Smooth muscle cell (in vitro differentiated cells): ENCODE measurements around the gene USP31. TPM values are rescaled to one million over a fixed set of nuclear protein-coding genes. Genes with fewer than 3 reads are reported as not detected.

Source experiments
- DNase-seq: peaks from one replicate; lab custom pipeline; 2025; ENCODE audit not compliant: unreplicated experiment; lab: John Stamatoyannopoulos, UW
- H2AFZ ChIP-seq: fragments of 200-600 bp; sonication (generic); 2 replicates; pipeline ENCODE4 v1.6.0; 2016; ENCODE audit warnings: antibody characterized with exemption, low read depth, mild to moderate bottlenecking
- H3F3A ChIP-seq: fragments of 200-600 bp; sonication (generic); 2 replicates; pipeline ENCODE4 v1.6.0; 2017; ENCODE audit warnings: antibody characterized with exemption, low read depth
- H3K27ac ChIP-seq: fragments of 200-600 bp; sonication (generic); 2 replicates; pipeline ENCODE4 v1.5.1; 2016; ENCODE audit warnings: low read depth, mild to moderate bottlenecking
- H3K27me3 ChIP-seq: fragments of 200-600 bp; sonication (generic); 2 replicates; pipeline ENCODE4 v1.6.1; 2016; ENCODE audit warnings: low read depth, mild to moderate bottlenecking
- H3K36me3 ChIP-seq: fragments of 200-600 bp; sonication (generic); 2 replicates; pipeline ENCODE4 v1.5.1; 2016; ENCODE audit warnings: low read depth
- H3K4me1 ChIP-seq: fragments of 200-600 bp; sonication (generic); 2 replicates; pipeline ENCODE4 v1.5.1; 2016; ENCODE audit warnings: low read depth
- H3K4me2 ChIP-seq: fragments of 200-600 bp; sonication (generic); 2 replicates; pipeline ENCODE4 v1.6.0; 2016; ENCODE audit warnings: mild to moderate bottlenecking
- H3K4me3 ChIP-seq: fragments of 200-600 bp; sonication (generic); 2 replicates; pipeline ENCODE4 v1.5.1; 2016; ENCODE audit warnings: mild to moderate bottlenecking
- H3K79me2 ChIP-seq: fragments of 200-600 bp; sonication (generic); 2 replicates; pipeline ENCODE4 v1.6.0; 2016; ENCODE audit warnings: low read depth, mild to moderate bottlenecking
- H3K9ac ChIP-seq: fragments of 200-600 bp; sonication (generic); 2 replicates; pipeline ENCODE4 v1.6.0; 2016; ENCODE audit warnings: low read depth
- H3K9me3 ChIP-seq: fragments of 200-600 bp; sonication (generic); replicated peaks from 2 replicates; pipeline ENCODE4 v1.5.1; 2016; ENCODE audit warnings: low read depth
- H4K20me1 ChIP-seq: fragments of 200-600 bp; sonication (generic); 2 replicates; pipeline ENCODE4 v1.6.0; 2016; ENCODE audit warnings: low read depth
- WGBS: methylation state at CpG from one replicate; pipeline ENCODE4 v1.1.7; 2016; ENCODE audit warnings: low lambda C conversion rate; 5-methylcytosine and 5-hydroxymethylcytosine counted together
- polyA plus RNA-seq: library from polyadenylated mRNA; unstranded; fragments of >200 nt; fragmentation: Nextera tagmentation; extraction: Ambion mirVana; gene quantifications from 2 replicates; pipeline ENCODE4 v1.2.1, GENCODE V29; 2016
- total RNA-seq: library from RNA; depleted of rRNA; stranded (reverse); fragments of >200 nt; gene quantifications from 2 replicates; pipeline ENCODE4 v1.2.3, GENCODE V29; 2014
- TF ChIP-seq, protein P1 (sequence below): fragments of 200-600 bp; sonication (generic); IDR thresholded peaks from 2 replicates; pipeline ENCODE4 v1.5.1; 2017; ENCODE audit warnings: borderline replicate concordance, mild to moderate bottlenecking, antibody characterized with exemption; ENCODE audit not compliant: insufficient read depth, poor library complexity, severe bottlenecking

USP31 gene
- total and polyA plus RNA-seq, 2 experiments from 2014 or later: 2.7 to 5.7 TPM

DNA sequence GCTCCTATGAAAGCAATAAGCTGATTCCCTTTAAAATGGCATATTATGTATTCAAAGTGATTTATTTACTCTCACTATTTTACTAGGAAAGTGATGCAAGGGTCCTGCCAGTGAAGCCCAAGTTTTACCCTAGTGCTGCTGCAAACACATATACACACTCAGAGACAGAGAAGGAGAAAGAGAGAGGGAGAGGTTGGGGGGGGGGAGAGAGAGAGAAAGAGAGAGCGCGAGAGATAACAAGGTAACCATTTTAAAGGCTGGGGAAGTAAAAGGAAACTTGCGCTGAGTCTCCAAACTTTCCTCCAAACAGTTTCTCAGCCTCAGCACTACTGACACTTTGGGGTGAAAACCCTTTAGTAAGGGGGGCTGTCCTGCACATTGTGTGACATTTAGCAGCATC, 5.9 kb downstream of the USP31 start:
- no peak overlapping the region for H3K9ac ChIP-seq
- no peaks in the 10 kb centered on the region for H3F3A ChIP-seq
- H3K27ac ChIP-seq: no peak overlapping the region
- peaks cover 85% of the 10 kb centered on the region for H4K20me1 ChIP-seq
- no peak for DNase-seq
- H3K9me3 ChIP-seq: no peaks in the 10 kb centered on the region
- TF ChIP-seq, protein P1, sequence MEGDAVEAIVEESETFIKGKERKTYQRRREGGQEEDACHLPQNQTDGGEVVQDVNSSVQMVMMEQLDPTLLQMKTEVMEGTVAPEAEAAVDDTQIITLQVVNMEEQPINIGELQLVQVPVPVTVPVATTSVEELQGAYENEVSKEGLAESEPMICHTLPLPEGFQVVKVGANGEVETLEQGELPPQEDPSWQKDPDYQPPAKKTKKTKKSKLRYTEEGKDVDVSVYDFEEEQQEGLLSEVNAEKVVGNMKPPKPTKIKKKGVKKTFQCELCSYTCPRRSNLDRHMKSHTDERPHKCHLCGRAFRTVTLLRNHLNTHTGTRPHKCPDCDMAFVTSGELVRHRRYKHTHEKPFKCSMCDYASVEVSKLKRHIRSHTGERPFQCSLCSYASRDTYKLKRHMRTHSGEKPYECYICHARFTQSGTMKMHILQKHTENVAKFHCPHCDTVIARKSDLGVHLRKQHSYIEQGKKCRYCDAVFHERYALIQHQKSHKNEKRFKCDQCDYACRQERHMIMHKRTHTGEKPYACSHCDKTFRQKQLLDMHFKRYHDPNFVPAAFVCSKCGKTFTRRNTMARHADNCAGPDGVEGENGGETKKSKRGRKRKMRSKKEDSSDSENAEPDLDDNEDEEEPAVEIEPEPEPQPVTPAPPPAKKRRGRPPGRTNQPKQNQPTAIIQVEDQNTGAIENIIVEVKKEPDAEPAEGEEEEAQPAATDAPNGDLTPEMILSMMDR: no peak
- H3K4me3 ChIP-seq: no peak overlapping the region
- H3K36me3 ChIP-seq: no peaks in the 10 kb centered on the region
- peaks cover 11% of the 10 kb centered on the region for H3K4me1 ChIP-seq
- no peak overlapping the region for H2AFZ ChIP-seq
- 88% methylated on average over 3 of the region's 3 CpGs for WGBS
- H3K27me3 ChIP-seq: no peaks in the 10 kb centered on the region
- no peak overlapping the region for H3K4me2 ChIP-seq
- H3K79me2 ChIP-seq: peaks cover 79% of the 10 kb centered on the region

DNA sequence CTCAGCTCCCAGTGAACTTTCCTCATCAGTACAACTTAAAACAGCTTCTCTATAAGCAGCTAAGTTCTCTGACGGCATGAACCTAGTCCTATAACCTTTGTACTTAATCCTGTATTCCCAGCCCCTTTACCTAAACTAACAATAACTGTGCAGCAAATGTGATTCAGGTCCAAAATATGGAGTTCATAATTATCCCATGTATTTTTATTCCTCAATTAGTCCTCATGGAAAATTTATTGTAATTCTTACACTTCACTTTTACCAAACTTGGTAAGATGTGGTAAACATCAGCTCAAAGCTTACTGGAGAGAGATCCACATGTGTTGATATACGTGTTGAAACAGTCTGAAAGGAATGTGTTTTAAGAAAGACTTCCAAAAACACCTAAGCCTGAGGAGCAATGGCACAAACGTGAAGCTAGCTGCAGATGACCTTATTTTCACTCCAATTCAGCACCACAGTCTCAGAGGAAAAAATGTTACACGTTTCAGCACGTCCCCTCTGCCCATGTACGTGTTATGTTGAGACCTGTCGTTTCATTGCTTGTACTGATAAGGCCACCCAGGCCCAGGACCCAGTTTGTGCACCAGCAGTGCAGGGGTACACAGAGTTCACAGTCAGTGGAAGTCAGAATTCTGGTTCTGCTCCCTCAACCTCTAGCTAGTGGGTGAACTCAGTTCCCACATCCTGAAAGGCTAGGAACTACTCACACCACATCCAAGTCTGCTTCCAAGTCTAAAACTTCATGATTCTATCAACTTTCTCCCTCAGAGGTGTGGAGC, 7.1 kb downstream of the USP31 start:
- no peak overlapping the region for H2AFZ ChIP-seq
- H3K36me3 ChIP-seq: no peaks in the 10 kb centered on the region
- WGBS: 76% methylated on average over 7 of the region's 7 CpGs
- no peaks in the 10 kb centered on the region for H3F3A ChIP-seq
- TF ChIP-seq, protein P1: no peak
- no peak overlapping the region for H3K9ac ChIP-seq
- no peak overlapping the region for H3K4me3 ChIP-seq
- H4K20me1 ChIP-seq: peaks cover 81% of the 10 kb centered on the region
- no peak overlapping the region for H3K27ac ChIP-seq
- H3K27me3 ChIP-seq: no peaks in the 10 kb centered on the region
- DNase-seq: no peak
- H3K4me1 ChIP-seq: peaks cover 7% of the 10 kb centered on the region
- no peak overlapping the region for H3K4me2 ChIP-seq
- no peaks in the 10 kb centered on the region for H3K9me3 ChIP-seq
- peaks cover 79% of the 10 kb centered on the region for H3K79me2 ChIP-seq

DNA sequence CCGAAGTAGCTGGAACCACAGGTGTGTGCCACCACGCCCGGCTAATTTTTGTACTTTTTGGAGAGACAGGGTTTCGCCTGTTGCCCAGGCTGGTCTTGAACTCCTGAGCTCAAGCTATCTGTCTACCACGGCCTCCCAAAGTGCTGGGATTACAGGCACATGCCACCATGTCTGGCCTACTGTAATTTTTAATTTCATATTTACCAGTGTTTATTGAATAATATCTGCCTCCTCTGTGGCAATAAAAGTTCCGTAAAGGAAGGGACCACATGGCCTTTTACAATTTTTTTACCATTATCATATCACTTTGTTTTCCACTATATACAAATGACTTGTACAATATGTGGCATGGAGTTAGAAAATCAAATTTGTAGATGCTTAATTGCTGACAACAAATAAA, 7.8 kb downstream of the USP31 start:
- TF ChIP-seq, protein P1: no peak
- DNase-seq: no peak
- Histone ChIP-seq H3K27ac (no peak overlapping the region), H3F3A (no peaks in the 10 kb centered on the region), H2AFZ (no peak overlapping the region), H3K4me2 (no peak overlapping the region), H3K9me3 (no peaks in the 10 kb centered on the region), H3K36me3 (no peaks in the 10 kb centered on the region), H3K4me3 (no peak overlapping the region), H4K20me1 (peaks cover 82% of the 10 kb centered on the region), H3K79me2 (peaks cover 80% of the 10 kb centered on the region), H3K9ac (no peak overlapping the region), H3K27me3 (no peaks in the 10 kb centered on the region), H3K4me1 (peaks cover 7% of the 10 kb centered on the region)
- WGBS: 96% methylated on average over 6 of the region's 6 CpGs

DNA sequence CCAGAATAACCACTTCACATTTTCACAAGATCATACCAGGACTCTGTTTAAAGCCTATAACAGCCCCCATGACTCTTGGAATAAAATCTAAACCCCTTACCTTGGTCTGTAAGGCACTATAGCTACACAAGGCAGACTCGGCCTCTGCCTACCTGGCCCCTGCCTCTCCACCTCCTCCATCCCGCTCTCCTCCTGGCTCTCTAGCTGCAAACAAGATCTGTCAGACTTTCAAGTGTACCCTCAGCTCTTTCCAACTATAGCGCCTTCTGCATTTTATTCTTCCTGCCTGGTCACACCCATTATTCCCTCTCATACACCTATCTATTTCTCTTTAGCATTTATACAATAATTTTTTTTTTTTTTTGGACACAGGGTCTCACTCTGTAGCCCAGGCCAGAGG, 8.2 kb downstream of the USP31 start:
- WGBS: 97% methylated on average over 3 of the region's 3 CpGs
- Histone ChIP-seq H4K20me1 (peaks cover 77% of the 10 kb centered on the region), H3K4me2 (no peak overlapping the region), H3K4me3 (no peak overlapping the region), H3K79me2 (peaks cover 84% of the 10 kb centered on the region), H3K9ac (no peak overlapping the region), H3K9me3 (no peaks in the 10 kb centered on the region), H3F3A (no peaks in the 10 kb centered on the region), H3K27me3 (no peaks in the 10 kb centered on the region), H2AFZ (no peak overlapping the region), H3K27ac (no peak overlapping the region), H3K4me1 (peaks cover 7% of the 10 kb centered on the region), H3K36me3 (no peaks in the 10 kb centered on the region)
- TF ChIP-seq, protein P1: no peak
- no peak for DNase-seq
